Umbilical cord (tissue), 2 donors: ENCODE measurements around the gene BANP. TPM values are rescaled to one million over a fixed set of nuclear protein-coding genes. Genes with fewer than 3 reads are reported as not detected.

Source experiments
- DNase-seq: peaks from one replicate; pipeline ENCODE4 v3.0.0-alpha.2; 2015; ENCODE audit warnings: low spot score
- total RNA-seq: library from RNA; depleted of rRNA; stranded (reverse); fragments of >200 nt; gene quantifications from one replicate; pipeline ENCODE4 v1.2.3, GENCODE V29; 2014; ENCODE audit warnings: low replicate concordance; ENCODE audit not compliant: insufficient read depth

Gene BANP
- total RNA-seq, 1 donor from 2014 or later = 27.2 TPM

DNA sequence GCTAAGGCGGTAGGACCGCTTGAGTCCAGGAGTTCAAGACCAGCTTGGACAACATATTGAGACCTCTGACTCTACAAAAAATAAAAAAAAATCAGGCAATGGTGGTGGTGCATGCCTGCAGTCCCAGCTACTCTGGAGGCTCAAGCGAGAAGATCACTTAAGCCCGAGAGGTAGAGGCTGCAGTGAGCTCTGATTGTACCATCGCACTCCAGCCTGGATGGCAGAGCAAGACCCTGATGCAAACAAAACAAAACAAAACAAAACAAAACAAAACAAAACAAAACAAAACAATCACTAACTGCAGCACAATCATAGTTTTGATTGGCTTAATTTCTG, 2.5 kb upstream of the BANP start:
- DNase-seq = no peak

- DNase-seq = no peak
Measured at GRCh38 chr16:87949071-87949744, 2.0 kb upstream of the BANP start.

GRCh38 chr16:87951552-87952538, 611 bp downstream of the BANP start:
- DNase-seq = no peak

- DNase-seq = no peak
Measured at GRCh38 chr16:87952751-87953150, 1.5 kb downstream of the BANP start.

DNA sequence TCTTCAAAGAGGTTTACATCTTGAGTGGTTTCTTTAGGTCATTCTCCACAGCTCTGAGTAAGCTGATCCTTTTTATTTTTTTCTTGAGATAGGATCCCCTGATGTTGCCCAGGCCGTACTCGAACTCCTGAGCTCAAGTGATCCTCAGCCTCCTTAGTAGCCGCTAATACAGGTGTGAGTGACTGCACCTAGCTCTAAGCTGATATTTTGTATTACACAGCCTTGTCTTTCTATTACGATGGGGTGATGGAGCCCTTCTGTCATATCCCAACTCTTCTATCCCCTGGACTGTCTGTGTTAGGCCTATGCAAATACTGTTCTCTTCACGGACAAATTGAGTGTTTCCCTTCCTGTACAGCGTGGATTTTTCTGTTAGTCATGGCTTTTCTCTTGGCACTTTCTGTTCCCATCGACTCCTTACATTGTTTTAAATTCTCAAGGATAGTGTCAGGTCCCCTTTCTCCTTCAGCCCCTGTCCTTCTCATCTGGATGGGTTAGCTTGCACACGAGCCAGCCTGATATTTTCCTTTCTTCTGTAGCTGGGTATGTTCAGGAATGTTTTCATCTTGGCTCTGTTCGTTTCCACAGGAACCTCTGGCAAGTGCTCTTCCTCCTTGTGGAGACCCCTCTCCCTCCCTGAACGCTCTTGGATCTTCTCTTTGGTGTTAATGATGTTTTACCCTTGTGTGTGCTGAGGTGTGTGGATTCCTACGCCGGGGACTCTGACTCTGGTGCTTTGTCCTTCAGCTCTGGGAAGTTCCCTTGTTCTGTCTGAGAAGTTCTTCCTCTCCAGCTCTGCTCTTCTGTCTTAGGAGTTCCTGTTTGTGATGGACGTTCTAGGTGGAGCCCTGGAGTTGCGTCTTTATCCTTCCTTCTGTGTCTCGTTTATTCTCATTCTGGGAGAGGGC, 2.3 kb downstream of the BANP start:
- DNase-seq = no peak

DNA sequence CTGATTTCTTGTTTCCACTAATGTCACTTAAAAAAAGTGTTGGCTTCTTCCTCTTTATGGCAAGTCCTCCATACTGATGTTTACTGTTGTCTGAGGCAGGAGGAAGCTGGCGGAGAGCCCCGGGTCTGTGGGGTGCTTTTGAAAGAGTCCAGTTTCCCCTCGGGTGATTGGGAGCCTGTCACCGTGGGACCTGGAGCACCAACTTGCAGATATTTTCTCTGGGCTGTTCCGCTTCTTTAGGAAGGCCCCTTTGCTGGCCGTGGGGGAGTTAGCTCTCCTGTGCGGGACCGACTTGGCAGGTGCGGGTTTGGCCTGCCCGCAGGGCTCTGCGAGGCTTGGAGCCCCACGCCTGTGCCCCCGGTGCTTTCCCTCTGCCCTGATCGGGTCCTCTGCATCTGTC, 3.1 kb downstream of the BANP start:
- DNase-seq = no peak

DNA sequence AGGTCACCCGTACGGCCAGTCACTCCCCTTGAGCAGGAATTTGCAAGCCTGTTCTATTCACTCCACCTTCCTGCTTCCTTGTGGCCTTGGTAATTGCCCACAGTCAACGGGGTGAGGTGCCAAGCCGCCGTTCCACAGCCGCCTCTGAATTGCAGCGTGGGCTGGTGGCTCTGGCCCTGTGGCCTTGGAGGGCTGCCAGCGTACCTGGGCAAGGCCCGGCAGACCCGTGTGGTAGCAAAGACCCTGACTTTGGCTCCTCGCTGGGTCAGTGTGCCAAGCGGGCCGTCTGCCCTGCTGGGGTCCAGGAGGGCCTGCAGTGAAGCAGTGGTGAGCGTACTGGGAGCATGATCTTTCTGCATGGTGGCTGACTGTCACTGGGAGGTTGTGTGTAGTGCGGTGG, 3.6 kb downstream of the BANP start:
- no peak for DNase-seq

DNA sequence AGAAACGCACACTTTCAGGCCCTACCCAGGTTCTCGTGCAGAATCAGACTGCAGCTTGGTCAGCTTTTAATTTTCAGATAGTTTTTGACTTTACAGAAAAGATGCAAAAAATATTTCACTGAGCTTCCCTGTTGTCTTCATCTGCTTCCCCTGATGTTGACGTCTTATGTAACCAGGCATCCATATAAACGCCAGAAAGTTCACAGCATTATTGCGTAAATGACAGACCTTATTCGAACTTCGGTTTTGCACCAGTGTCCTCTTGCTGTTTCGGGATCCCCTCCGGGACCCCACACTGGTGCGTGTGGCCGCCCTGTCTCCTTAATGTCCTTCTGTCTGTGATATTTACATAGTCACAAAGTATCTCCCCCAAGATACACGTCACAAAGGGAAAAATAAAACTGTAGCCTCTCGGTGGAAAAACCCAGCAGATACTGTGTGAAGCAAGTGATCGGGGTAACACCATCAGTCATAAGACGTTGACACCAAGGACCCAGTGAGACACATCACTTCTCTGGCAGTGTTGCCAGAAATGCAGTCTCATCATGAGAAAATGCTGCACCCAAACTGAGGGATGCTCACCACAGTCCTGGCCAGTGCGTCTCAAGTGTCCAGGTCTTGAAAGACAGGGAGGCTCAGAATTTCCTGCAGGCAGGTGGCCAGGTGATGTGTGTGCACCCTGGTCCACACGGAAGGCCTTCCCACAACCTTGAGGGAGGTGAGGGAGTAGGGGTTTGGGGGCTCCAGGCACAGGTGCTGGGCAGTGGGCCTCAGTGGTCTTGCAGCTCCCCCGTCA, 4.3 kb downstream of the BANP start:
- no peak for DNase-seq

- DNase-seq = no peak
Measured at GRCh38 chr16:87956098-87956364, 4.8 kb downstream of the BANP start.

GRCh38 chr16:87956365-87957231, 5.4 kb downstream of the BANP start:
- peak; percentile 88 for DNase-seq

GRCh38 chr16:87957296-87958094, 6.3 kb downstream of the BANP start:
- DNase-seq = no peak

DNA sequence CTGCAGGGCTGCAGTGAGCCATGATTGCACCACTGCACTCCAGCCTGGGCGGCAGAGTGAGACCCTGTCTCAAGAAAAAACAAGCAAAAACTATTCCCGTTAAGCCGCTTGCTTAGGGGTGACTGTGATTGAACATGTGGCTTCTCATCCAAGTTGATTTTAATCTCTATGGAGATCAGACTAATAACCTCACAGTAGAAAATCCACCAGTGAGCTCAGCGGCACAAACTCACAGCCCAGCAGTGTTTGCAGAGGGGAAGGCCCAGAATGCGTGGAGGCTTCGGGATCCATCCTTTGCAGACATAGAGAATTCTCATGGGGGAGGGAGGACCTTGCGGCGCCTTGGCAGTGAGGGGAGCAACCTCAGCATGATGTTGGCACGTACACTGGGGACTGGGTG, 7.4 kb downstream of the BANP start:
- no peak for DNase-seq

- no peak for DNase-seq
Measured at GRCh38 chr16:87959391-87959990, 8.3 kb downstream of the BANP start.

DNA sequence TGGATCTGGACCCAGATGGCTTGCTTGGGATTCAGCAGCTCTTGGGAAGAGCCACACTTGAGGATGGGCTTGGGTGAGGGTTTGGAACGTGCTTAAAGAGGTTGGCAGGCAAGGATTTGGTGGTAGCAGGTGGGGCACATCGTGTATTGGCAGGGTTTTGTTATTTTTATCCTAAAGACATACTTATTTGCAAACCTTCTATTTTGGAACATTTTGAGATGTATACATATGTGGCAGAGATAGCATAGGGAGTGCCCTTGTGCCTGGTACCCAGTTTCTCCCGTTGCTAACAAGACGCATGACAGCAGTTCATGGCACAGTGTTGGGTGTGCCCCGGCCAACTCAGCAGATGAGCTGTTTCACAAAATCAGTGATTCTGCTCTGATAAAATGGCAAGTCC, 9.1 kb downstream of the BANP start:
- no peak for DNase-seq

DNA sequence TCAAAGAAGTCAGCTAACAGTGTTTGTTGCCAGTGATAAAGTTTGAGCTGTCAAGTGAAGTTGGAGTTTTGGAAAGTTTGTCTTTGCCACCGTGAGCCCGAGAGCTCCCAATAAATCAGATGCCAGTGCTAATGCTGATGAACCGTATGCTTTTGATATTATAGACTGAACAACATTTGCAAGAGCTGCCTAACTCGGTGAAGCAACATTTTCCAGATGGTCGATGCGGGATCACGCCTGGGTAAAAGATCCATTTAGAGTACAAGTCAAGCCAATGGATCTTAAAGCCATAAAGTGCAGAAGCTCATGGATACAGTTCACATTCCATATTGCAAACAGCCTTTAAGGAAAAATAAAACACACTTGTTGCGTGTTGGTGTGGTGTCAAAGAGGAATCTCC, 9.6 kb downstream of the BANP start:
- DNase-seq = peak; percentile 62

- DNase-seq = no peak
Measured at GRCh38 chr16:87961623-87962022, 10.4 kb downstream of the BANP start.

GRCh38 chr16:87963400-87963799, 12.2 kb downstream of the BANP start:
- peak; percentile 45 for DNase-seq

- no peak for DNase-seq
Measured at GRCh38 chr16:87964049-87964659, 12.9 kb downstream of the BANP start.

GRCh38 chr16:87965417-87965816, 14.2 kb downstream of the BANP start:
- DNase-seq = no peak
